OCI-LY1 (cell line): ENCODE results near the gene VAT1.

Experiments
- H2AFZ ChIP-seq: fragments of 200-600 bp; sonication (generic), shearing (Covaris generic); 2 replicates; pipeline ENCODE4 v1.6.0; 2014; ENCODE audit warnings: antibody characterized with exemption, mild to moderate bottlenecking, low read length
- H3F3A ChIP-seq: fragments of 200-600 bp; sonication (generic), shearing (Covaris generic); 2 replicates; pipeline ENCODE4 v1.6.0; 2014; ENCODE audit warnings: mild to moderate bottlenecking, antibody characterized with exemption, low read length, moderate library complexity; ENCODE audit not compliant: insufficient read depth
- H3K27ac ChIP-seq: fragments of 200-600 bp; sonication (generic); 2 replicates; pipeline ENCODE4 v1.5.1; 2014; ENCODE audit warnings: low read length, mixed run types, mild to moderate bottlenecking, low read depth; ENCODE audit not compliant: poor library complexity, severe bottlenecking
- H3K27me3 ChIP-seq: fragments of 200-600 bp; sonication (generic); 2 replicates; pipeline ENCODE4 v1.6.0; 2014; ENCODE audit warnings: antibody characterized with exemption, mild to moderate bottlenecking, low read length, moderate library complexity; ENCODE audit not compliant: insufficient read depth
- H3K36me3 ChIP-seq: fragments of 200-600 bp; sonication (generic); 2 replicates; pipeline ENCODE4 v1.6.1; 2014; ENCODE audit warnings: mild to moderate bottlenecking, antibody characterized with exemption, low read length, moderate library complexity, mixed read lengths; ENCODE audit not compliant: insufficient read depth
- H3K4me1 ChIP-seq: fragments of 200-600 bp; sonication (generic); 2 replicates; pipeline ENCODE4 v1.5.1; 2014; ENCODE audit warnings: mild to moderate bottlenecking, low read length, moderate library complexity; ENCODE audit not compliant: insufficient read depth, severe bottlenecking
- H3K4me2 ChIP-seq: fragments of 200-600 bp; sonication (generic), shearing (Covaris generic); 2 replicates; pipeline ENCODE4 v1.6.1; 2014; ENCODE audit warnings: low read length
- H3K4me3 ChIP-seq: fragments of 200-600 bp; sonication (generic); 2 replicates; pipeline ENCODE4 v1.5.1; 2014; ENCODE audit warnings: low read length, low read depth, mild to moderate bottlenecking, mixed read lengths; ENCODE audit not compliant: poor library complexity, severe bottlenecking
- H3K79me2 ChIP-seq: fragments of 200-600 bp; shearing (Covaris generic); 2 replicates; pipeline ENCODE4 v1.6.1; 2016; ENCODE audit warnings: mixed run types, low read length, mixed read lengths; ENCODE audit not compliant: insufficient read depth
- H3K9ac ChIP-seq: fragments of 200-600 bp; sonication (generic), shearing (Covaris generic); 2 replicates; pipeline ENCODE4 v1.6.1; 2014; ENCODE audit warnings: mild to moderate bottlenecking, low read length, mixed read lengths
- H3K9me2 ChIP-seq: fragments of 200-600 bp; sonication (generic), shearing (Covaris generic); 2 replicates; pipeline ENCODE4 v1.6.1; 2014; ENCODE audit warnings: low read depth, mild to moderate bottlenecking, low read length, mixed read lengths
- H3K9me3 ChIP-seq: fragments of 200-600 bp; shearing (Covaris generic); 2 replicates; pipeline ENCODE4 v1.6.1; 2014; ENCODE audit warnings: low read length, mixed read lengths
- H4K20me1 ChIP-seq: fragments of 200-600 bp; sonication (generic), shearing (Covaris generic); 2 replicates; pipeline ENCODE4 v1.6.0; 2016; ENCODE audit warnings: mild to moderate bottlenecking, low read length; ENCODE audit not compliant: insufficient read depth
- CTCF ChIP-seq: fragments of 200-600 bp; sonication (generic), shearing (Covaris generic); IDR thresholded peaks from 2 replicates; pipeline ENCODE4 v1.5.1; 2017; ENCODE audit warnings: mild to moderate bottlenecking, antibody characterized with exemption, low read length, moderate library complexity, mixed read lengths
- EZH2 ChIP-seq: fragments of 200-600 bp; sonication (generic), shearing (Covaris generic); IDR thresholded peaks from 2 replicates; pipeline ENCODE4 v1.8.0; 2017; ENCODE audit warnings: borderline replicate concordance, mixed run types, mild to moderate bottlenecking, antibody characterized with exemption, low read length, moderate library complexity, mixed read lengths

Gene VAT1

GRCh38 chr17:42992872-42993271, 29.3 kb downstream of the VAT1 start:
- Histone ChIP-seq H3F3A (no peaks in the 10 kb centered on the region), H3K27me3 (no peaks in the 10 kb centered on the region), H3K27ac (no peak overlapping the region), H3K4me2 (no peak overlapping the region), H3K79me2 (no peaks in the 10 kb centered on the region), H3K36me3 (peaks cover 66% of the 10 kb centered on the region), H3K4me1 (peaks cover 12% of the 10 kb centered on the region), H3K9me3 (no peaks in the 10 kb centered on the region), H2AFZ (no peak overlapping the region), H3K9me2 (no peaks in the 10 kb centered on the region), H3K4me3 (no peak overlapping the region), H4K20me1 (no peaks in the 10 kb centered on the region), H3K9ac (no peak overlapping the region)
- TF ChIP-seq EZH2 (no peak), CTCF (no peak)

DNA sequence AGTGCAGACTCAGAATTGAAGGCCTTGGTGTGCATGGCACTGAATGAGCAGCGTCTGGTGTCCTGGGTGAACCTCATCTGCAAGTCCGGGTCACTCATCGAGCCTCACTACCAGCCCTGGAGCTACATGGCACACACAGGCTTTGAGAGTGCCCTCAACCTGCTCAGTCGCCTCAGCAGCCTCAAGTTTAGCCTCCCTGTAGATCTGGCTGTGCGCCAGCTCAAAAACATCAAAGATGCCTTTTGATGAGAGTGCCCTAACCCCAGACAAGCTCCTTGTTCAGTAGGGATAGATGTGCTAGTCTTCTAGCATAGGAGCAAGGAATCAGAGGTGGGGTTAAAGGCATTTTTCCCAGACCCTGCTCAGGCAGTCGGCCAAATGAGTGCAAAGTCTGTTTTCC, 30.7 kb downstream of the VAT1 start:
- Histone ChIP-seq H3K4me3 (no peak overlapping the region), H3K27me3 (no peaks in the 10 kb centered on the region), H3K27ac (no peak overlapping the region), H3F3A (no peaks in the 10 kb centered on the region), H3K4me1 (no peaks in the 10 kb centered on the region), H2AFZ (no peak overlapping the region), H3K4me2 (no peak overlapping the region), H3K9me3 (no peaks in the 10 kb centered on the region), H3K79me2 (no peaks in the 10 kb centered on the region), H3K9ac (no peak overlapping the region), H4K20me1 (no peaks in the 10 kb centered on the region), H3K36me3 (peaks cover 79% of the 10 kb centered on the region), H3K9me2 (no peaks in the 10 kb centered on the region)
- TF ChIP-seq EZH2 (no peak), CTCF (no peak)

- Histone ChIP-seq H3F3A (no peaks in the 10 kb centered on the region), H3K4me1 (peaks cover 11% of the 10 kb centered on the region), H3K9me3 (no peaks in the 10 kb centered on the region), H4K20me1 (no peaks in the 10 kb centered on the region), H3K79me2 (no peaks in the 10 kb centered on the region), H3K4me3 (no peak overlapping the region), H3K4me2 (no peak overlapping the region), H3K27me3 (no peaks in the 10 kb centered on the region), H3K36me3 (peaks cover 86% of the 10 kb centered on the region), H2AFZ (no peak overlapping the region), H3K9ac (no peak overlapping the region), H3K27ac (no peak overlapping the region), H3K9me2 (no peaks in the 10 kb centered on the region)
- TF ChIP-seq CTCF (no peak), EZH2 (no peak)
These were observed 32.2 kb downstream of the VAT1 start for GRCh38 chr17:42989726-42990652.
